ENCODE measurements around the gene EIF4EBP3. TPM values are rescaled to one million over a fixed set of nuclear protein-coding genes. Genes with fewer than 3 reads are reported as not detected.

The EIF4EBP3 gene
- total RNA-seq, 2 experiments from 2014 or later, result 0.98 to 8.3 TPM

DNA sequence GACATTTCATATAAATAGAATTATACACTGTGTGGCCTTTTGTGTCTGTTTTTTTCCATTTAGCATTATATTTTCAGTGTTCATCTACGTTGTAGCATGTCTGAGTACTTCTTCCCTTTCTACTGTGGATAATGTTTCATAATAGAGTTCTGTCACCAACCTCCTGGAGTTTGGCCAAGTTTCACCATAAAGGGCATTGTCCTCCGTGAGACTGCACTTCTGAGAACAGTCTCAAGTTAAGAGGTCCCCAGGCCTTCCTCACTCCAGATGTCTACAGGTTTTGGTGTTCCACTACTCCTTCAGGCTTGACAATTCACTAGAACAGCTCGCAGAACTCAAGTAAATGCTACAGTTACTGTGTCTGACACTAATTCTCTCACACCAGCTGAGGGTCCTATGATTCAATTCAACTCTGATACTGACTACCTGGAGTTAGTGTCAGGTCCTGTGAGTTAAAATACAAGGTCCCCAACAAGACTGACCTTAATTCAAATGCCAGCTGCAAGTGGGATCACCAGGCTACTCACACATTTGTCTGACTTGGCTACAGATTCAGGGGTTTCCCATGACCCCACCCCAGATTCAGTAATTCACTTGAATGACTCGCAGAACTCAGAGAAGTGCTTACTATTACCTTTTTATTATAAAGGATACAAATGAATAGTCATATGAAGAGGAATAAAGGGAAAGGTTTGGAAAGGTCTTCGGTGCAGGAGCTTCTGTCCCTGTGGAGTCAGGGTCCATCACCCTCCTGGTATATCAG, 48.3 kb downstream of the EIF4EBP3 start:
- Histone ChIP-seq H3K27ac (ENCODE audit: low read depth, low read length, poor library complexity, severe bottlenecking) (no peak overlapping the region), H4K20me1 (ENCODE audit: insufficient read depth, low read length) (no peaks in the 10 kb centered on the region), H3K4me2 (ENCODE audit: low read length) (no peak overlapping the region), H3K4me3 (ENCODE audit: low read depth, low read length, poor library complexity, severe bottlenecking) (no peak overlapping the region), H3K79me2 (ENCODE audit: insufficient read depth, low read depth, low read length) (no peaks in the 10 kb centered on the region), H3K9me3 (ENCODE audit: low read length) (no peaks in the 10 kb centered on the region), H2AFZ (ENCODE audit: low read length) (no peak overlapping the region), H3K9me2 (ENCODE audit: insufficient read depth, low read length) (no peaks in the 10 kb centered on the region), H3K36me3 (ENCODE audit: insufficient read depth, low read length) (no peaks in the 10 kb centered on the region), H3K4me1 (ENCODE audit: insufficient read depth, low read length, poor library complexity, severe bottlenecking) (no peaks in the 10 kb centered on the region)
- intact Hi-C loops (cut with micrococcal nuclease; ENCODE audit: unreplicated experiment), result no loop called here
- TF ChIP-seq, protein P1, sequence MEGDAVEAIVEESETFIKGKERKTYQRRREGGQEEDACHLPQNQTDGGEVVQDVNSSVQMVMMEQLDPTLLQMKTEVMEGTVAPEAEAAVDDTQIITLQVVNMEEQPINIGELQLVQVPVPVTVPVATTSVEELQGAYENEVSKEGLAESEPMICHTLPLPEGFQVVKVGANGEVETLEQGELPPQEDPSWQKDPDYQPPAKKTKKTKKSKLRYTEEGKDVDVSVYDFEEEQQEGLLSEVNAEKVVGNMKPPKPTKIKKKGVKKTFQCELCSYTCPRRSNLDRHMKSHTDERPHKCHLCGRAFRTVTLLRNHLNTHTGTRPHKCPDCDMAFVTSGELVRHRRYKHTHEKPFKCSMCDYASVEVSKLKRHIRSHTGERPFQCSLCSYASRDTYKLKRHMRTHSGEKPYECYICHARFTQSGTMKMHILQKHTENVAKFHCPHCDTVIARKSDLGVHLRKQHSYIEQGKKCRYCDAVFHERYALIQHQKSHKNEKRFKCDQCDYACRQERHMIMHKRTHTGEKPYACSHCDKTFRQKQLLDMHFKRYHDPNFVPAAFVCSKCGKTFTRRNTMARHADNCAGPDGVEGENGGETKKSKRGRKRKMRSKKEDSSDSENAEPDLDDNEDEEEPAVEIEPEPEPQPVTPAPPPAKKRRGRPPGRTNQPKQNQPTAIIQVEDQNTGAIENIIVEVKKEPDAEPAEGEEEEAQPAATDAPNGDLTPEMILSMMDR (conservative IDR thresholded peaks at IDR 0.05; ENCODE audit: low read length), result no peak
- TF ChIP-seq EZH2phosphoT487 (IDR thresholded peaks at IDR 0.05; ENCODE audit: borderline replicate concordance, low read depth, low read length), result no peak
- ChIA-PET POLR2A (interaction anchor here (0.6 kb wide), 1 partner anchor 49 kb away, joined by 3 read pairs; no protein-coding TSS in a partner anchor), CTCF (ENCODE audit: unreplicated experiment) (no interaction called here)
- no TSS peak for BruUV-seq (replicated peaks)
- no peak for DNase-seq (ENCODE audit: low spot score)

DNA sequence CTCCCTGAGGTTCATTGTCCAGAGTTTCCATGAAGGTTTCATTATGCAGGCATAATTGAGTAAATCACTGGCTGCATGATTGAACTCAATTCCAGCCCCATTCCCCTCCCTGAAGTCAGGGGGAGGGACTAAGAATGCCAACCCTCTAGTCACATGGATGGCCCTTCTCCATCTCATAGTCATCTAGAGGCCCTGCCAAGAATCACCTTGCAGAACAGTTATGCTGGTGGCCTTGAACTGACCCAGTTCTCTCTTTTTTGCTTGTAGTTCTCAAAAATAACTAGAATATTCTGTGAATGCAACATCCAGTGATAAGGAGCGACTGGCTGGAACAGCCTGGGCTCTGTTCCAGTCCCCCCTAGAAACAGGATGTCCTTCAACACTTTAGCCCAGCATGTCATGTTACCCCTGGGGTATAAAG, 48.9 kb downstream of the EIF4EBP3 start:
- Histone ChIP-seq H3K4me1 (ENCODE audit: insufficient read depth, low read length, poor library complexity, severe bottlenecking) (no peaks in the 10 kb centered on the region), H3K79me2 (ENCODE audit: insufficient read depth, low read depth, low read length) (no peaks in the 10 kb centered on the region), H3K9me2 (ENCODE audit: insufficient read depth, low read length) (no peaks in the 10 kb centered on the region), H4K20me1 (ENCODE audit: insufficient read depth, low read length) (no peaks in the 10 kb centered on the region), H3K4me2 (ENCODE audit: low read length) (no peak overlapping the region), H3K4me3 (ENCODE audit: low read depth, low read length, poor library complexity, severe bottlenecking) (no peak overlapping the region), H3K27ac (ENCODE audit: low read depth, low read length, poor library complexity, severe bottlenecking) (no peak overlapping the region), H3K9me3 (ENCODE audit: low read length) (no peaks in the 10 kb centered on the region), H3K36me3 (ENCODE audit: insufficient read depth, low read length) (no peaks in the 10 kb centered on the region), H2AFZ (ENCODE audit: low read length) (no peak overlapping the region)
- intact Hi-C loops (cut with micrococcal nuclease; ENCODE audit: unreplicated experiment), result no loop called here
- POLR2A ChIA-PET, result interaction anchor here (0.6 kb wide), 1 partner anchor 21 kb away, joined by 4 read pairs; no protein-coding TSS in a partner anchor
- CTCF ChIA-PET (ENCODE audit: unreplicated experiment), result no interaction called here
- no peak for TF ChIP-seq EZH2phosphoT487 (IDR thresholded peaks at IDR 0.05; ENCODE audit: borderline replicate concordance, low read depth, low read length)
- TF ChIP-seq, protein P1 (conservative IDR thresholded peaks at IDR 0.05; ENCODE audit: low read length), result no peak
- DNase-seq (ENCODE audit: low spot score), result no peak
- BruUV-seq (replicated peaks), result no TSS peak

DNA sequence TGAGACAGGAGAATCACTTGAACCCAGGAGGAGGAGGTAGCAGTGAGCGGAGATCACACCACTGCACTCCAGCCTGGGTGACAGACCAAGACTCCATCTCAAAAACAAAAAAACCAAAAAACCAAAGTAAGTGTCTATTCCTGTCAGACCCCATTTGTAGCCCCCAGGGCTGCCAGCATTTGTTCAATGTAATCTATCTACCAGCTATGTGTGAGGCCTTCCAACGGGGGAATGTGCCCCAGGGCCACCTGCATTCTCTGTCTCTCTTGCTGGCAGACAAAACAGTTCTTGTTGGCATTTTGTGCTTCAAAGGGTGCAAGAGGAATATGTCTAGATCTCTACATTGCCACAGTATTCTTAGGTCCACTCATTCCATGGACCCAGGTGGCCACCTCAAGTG, 51.4 kb downstream of the EIF4EBP3 start:
- POLR2A ChIA-PET, result interaction anchor here (1.4 kb wide), 1 partner anchor 10 kb away, joined by 5 read pairs; no protein-coding TSS in a partner anchor
- intact Hi-C loops (cut with micrococcal nuclease; ENCODE audit: unreplicated experiment), result no loop called here

More for the DNA sequence above, 51.4 kb downstream of the EIF4EBP3 start:
- no peak for DNase-seq (ENCODE audit: low spot score)
- H3K27ac ChIP-seq (ENCODE audit: low read depth, low read length, poor library complexity, severe bottlenecking), result no peak overlapping the region
- BruUV-seq (replicated peaks), result no TSS peak
- no peak overlapping the region for H3K4me3 ChIP-seq (ENCODE audit: low read depth, low read length, poor library complexity, severe bottlenecking)
- no peak overlapping the region for H2AFZ ChIP-seq (ENCODE audit: low read length)
- H3K4me1 ChIP-seq (ENCODE audit: insufficient read depth, low read length, poor library complexity, severe bottlenecking), result no peaks in the 10 kb centered on the region
- TF ChIP-seq, protein P1 (conservative IDR thresholded peaks at IDR 0.05; ENCODE audit: low read length), result no peak
- TF ChIP-seq EZH2phosphoT487 (IDR thresholded peaks at IDR 0.05; ENCODE audit: borderline replicate concordance, low read depth, low read length), result no peak
- no peaks in the 10 kb centered on the region for H4K20me1 ChIP-seq (ENCODE audit: insufficient read depth, low read length)
- H3K4me2 ChIP-seq (ENCODE audit: low read length), result no peak overlapping the region
- H3K9me3 ChIP-seq (ENCODE audit: low read length), result no peaks in the 10 kb centered on the region
- H3K9me2 ChIP-seq (ENCODE audit: insufficient read depth, low read length), result no peaks in the 10 kb centered on the region
- H3K79me2 ChIP-seq (ENCODE audit: insufficient read depth, low read depth, low read length), result no peaks in the 10 kb centered on the region
- H3K36me3 ChIP-seq (ENCODE audit: insufficient read depth, low read length), result no peaks in the 10 kb centered on the region
- CTCF ChIA-PET (ENCODE audit: unreplicated experiment), result no interaction called here
